Type B pancreatic cell (in vitro differentiated cells): ENCODE results near the gene FBXO46. TPM values are rescaled to one million over a fixed set of nuclear protein-coding genes. Genes with fewer than 3 reads are reported as not detected.

Experiments used
- DNase-seq: peaks from one replicate; pipeline ENCODE4 v3.0.0; 2021; ENCODE audit warnings: mixed read lengths; ENCODE audit not compliant: unreplicated experiment; ENCODE audit errors: extremely low spot score
- H3K27ac Mint-ChIP-seq: 2 replicates; pipeline ENCODE4 v1.8.0; 2021; ENCODE audit warnings: mild to moderate bottlenecking, mixed read lengths
- H3K27me3 Mint-ChIP-seq: 2 replicates; pipeline ENCODE4 v1.8.0; 2021; ENCODE audit warnings: mixed read lengths
- H3K36me3 Mint-ChIP-seq: 2 replicates; pipeline ENCODE4 v1.8.0; 2021; ENCODE audit warnings: mixed read lengths
- H3K4me1 Mint-ChIP-seq: one replicate; pipeline ENCODE4 v1.8.0; 2021; ENCODE audit warnings: mixed read lengths; ENCODE audit not compliant: unreplicated experiment
- H3K4me3 Mint-ChIP-seq: 2 replicates; pipeline ENCODE4 v1.8.0; 2021; ENCODE audit warnings: mild to moderate bottlenecking, mixed read lengths
- H3K9me3 Mint-ChIP-seq: 2 replicates; pipeline ENCODE4 v1.8.0; 2021; ENCODE audit warnings: mixed read lengths
- microRNA-seq: library from miRNA; unstranded; fragments of <30 nt; microRNA quantifications from one replicate; pipeline ENCODE4, GENCODE V29; 2020
- total RNA-seq: library from RNA; stranded (reverse); gene quantifications from 2 replicates; pipeline ENCODE4 v1.2.1, GENCODE V29; 2021; ENCODE audit warnings: low replicate concordance
- TF ChIP-seq, protein P1 (sequence below): fragments of 200-600 bp; sonication (generic); conservative IDR thresholded peaks from 2 replicates; pipeline ENCODE4 v1.5.0; 2021; ENCODE audit warnings: antibody characterized with exemption, mild to moderate bottlenecking

Gene FBXO46
- total RNA-seq, 1 donor from 2014 or later, result 37.5 TPM

- DNase-seq, result no peak
- peak overlapping the region; percentile 90 for H3K27ac Mint-ChIP-seq
- H3K27me3 Mint-ChIP-seq, result peaks cover 56% of the 10 kb centered on the region
- H3K9me3 Mint-ChIP-seq, result no peaks in the 10 kb centered on the region
- H3K4me1 Mint-ChIP-seq, result peaks cover 23% of the 10 kb centered on the region
- peak overlapping the region; percentile 90 for H3K4me3 Mint-ChIP-seq
- TF ChIP-seq, protein P1, sequence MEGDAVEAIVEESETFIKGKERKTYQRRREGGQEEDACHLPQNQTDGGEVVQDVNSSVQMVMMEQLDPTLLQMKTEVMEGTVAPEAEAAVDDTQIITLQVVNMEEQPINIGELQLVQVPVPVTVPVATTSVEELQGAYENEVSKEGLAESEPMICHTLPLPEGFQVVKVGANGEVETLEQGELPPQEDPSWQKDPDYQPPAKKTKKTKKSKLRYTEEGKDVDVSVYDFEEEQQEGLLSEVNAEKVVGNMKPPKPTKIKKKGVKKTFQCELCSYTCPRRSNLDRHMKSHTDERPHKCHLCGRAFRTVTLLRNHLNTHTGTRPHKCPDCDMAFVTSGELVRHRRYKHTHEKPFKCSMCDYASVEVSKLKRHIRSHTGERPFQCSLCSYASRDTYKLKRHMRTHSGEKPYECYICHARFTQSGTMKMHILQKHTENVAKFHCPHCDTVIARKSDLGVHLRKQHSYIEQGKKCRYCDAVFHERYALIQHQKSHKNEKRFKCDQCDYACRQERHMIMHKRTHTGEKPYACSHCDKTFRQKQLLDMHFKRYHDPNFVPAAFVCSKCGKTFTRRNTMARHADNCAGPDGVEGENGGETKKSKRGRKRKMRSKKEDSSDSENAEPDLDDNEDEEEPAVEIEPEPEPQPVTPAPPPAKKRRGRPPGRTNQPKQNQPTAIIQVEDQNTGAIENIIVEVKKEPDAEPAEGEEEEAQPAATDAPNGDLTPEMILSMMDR, result no peak
- no peaks in the 10 kb centered on the region for H3K36me3 Mint-ChIP-seq
These were observed 62.3 kb downstream of the FBXO46 start for GRCh38 chr19:45668342-45668871.

DNA sequence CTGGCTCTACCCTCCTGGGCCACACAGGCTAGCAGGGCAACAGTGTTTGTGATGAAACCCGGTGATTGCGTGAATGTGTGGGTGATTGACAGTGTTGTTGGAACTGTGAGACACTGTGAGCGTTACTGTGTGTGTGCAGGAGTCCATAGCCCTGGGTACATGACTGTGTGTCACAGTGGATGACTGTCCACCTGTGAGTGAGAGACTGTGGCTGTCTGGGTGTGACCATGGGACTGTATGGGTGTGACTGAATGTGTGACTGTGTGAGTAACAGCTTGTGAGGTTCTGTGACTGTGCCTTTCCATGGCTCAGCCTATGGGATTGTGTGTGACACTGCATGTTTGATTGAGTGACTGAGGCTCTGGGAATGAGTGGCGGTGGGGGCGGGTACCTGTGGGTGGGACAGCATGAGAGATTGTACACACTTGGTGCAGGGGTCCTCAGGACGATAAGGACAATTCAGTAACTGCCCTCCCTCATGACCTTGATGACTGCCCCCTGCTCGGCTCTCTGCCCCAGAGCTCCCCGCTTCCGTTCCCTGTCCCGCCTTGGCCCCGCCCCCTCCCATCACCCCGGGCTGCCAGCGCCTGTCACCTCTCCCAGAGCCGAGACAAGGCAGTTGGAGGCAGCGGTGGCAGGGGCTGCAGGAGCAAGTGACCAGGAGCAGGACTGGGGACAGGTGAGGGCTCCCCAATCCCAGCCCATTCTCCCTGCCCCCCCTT lies 62.9 kb downstream of the FBXO46 start, which contains the start of gene GIPR:
Gene GIPR (plus strand): TSS at position 602 of the 722 bp plus-strand sequence. CDS start 1,300 bp downstream, outside the sequence.
- H3K4me1 Mint-ChIP-seq, result peaks cover 23% of the 10 kb centered on the region
- H3K4me3 Mint-ChIP-seq, result peak within 1 kb of the TSS; percentile 90
- H3K36me3 Mint-ChIP-seq, result no peaks in the 10 kb centered on the region
- peak within 1 kb of the TSS; percentile 90 for H3K27ac Mint-ChIP-seq
- TF ChIP-seq, protein P1, result no peak
- DNase-seq, result no peak
- H3K27me3 Mint-ChIP-seq, result peaks cover 54% of the 10 kb centered on the region
- H3K9me3 Mint-ChIP-seq, result no peaks in the 10 kb centered on the region

DNA sequence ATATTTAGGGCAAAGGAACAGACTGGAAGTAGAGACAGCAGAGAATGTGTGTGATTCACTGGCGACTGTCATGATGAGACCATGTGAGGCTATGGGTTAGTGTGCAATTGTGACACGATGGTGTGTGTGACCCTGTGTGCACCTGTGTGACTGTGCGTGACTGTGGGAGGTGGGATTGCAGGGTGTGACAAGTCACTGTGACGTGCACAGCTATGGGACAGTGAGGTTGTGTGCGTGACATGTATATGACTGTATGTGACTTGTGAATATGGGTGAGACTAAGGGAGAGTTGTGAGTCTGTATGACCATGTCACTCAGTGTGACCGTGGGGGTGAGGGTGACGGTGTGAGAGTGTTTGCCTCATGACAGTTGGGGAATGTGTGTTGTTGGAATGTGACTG lies 66.1 kb downstream of the FBXO46 start:
- Mint-ChIP-seq H3K4me1 (peaks cover 20% of the 10 kb centered on the region), H3K27ac (peak overlapping the region; percentile 10), H3K9me3 (no peaks in the 10 kb centered on the region), H3K36me3 (no peaks in the 10 kb centered on the region), H3K4me3 (no peak overlapping the region), H3K27me3 (peaks cover 34% of the 10 kb centered on the region)
- TF ChIP-seq, protein P1, result no peak
- no peak for DNase-seq

GRCh38 chr19:45663800-45664199 lies 66.9 kb downstream of the FBXO46 start:
- H3K36me3 Mint-ChIP-seq, result no peaks in the 10 kb centered on the region

GRCh38 chr19:45660636-45661035 lies 70.1 kb downstream of the FBXO46 start:
- no peaks in the 10 kb centered on the region for H3K9me3 Mint-ChIP-seq
- peak overlapping the region; percentile 78 for H3K4me3 Mint-ChIP-seq
- DNase-seq, result no peak
- H3K27me3 Mint-ChIP-seq, result peaks cover 16% of the 10 kb centered on the region
- H3K27ac Mint-ChIP-seq, result peak overlapping the region; percentile 96
- H3K4me1 Mint-ChIP-seq, result peaks cover 16% of the 10 kb centered on the region
- TF ChIP-seq, protein P1, result no peak
- no peaks in the 10 kb centered on the region for H3K36me3 Mint-ChIP-seq

More at GRCh38 chr19:45663800-45664199, 66.9 kb downstream of the FBXO46 start:
- Mint-ChIP-seq H3K9me3 (no peaks in the 10 kb centered on the region), H3K4me3 (no peak overlapping the region), H3K27ac (no peak overlapping the region), H3K4me1 (peaks cover 26% of the 10 kb centered on the region), H3K27me3 (peaks cover 30% of the 10 kb centered on the region)
- no peak for DNase-seq
- TF ChIP-seq, protein P1, result no peak

Small RNA genes within 50 kb of the gene (microRNA-seq; reads per million reads assigned to microRNA genes)
- gene MIR642A (not detected), gene MIR642B (not detected)

Other genes starting within 250 kb of the FBXO46 start
- gene RTN2, start 233.8 kb downstream of the FBXO46 start, total RNA-seq, result 11.9 and 13.0 TPM in 2 replicates
- gene PPM1N, start 232.5 kb downstream of the FBXO46 start, total RNA-seq, result 0.48 TPM in 1 of 2 replicates, not detected in the other
- gene VASP, start 223.4 kb downstream of the FBXO46 start, total RNA-seq, result 51.9 and 73.0 TPM in 2 replicates
- gene OPA3, start 146.1 kb downstream of the FBXO46 start, total RNA-seq, result 10.1 and 16.2 TPM in 2 replicates
- not detected in 2 replicates for gene GPR4, start 128.7 kb downstream of the FBXO46 start, total RNA-seq
- 46.9 and 61.4 TPM in 2 replicates for gene EML2, start 91.5 kb downstream of the FBXO46 start, total RNA-seq
- 8.0 and 9.1 TPM in 2 replicates for gene GIPR, start 62.7 kb downstream of the FBXO46 start, total RNA-seq
- 397 and 471 TPM in 2 replicates for gene SNRPD2, start 38.9 kb downstream of the FBXO46 start, total RNA-seq
- 8.2 and 9.4 TPM in 2 replicates for gene QPCTL, start 38.2 kb downstream of the FBXO46 start, total RNA-seq
- not detected in 2 replicates for gene MEIOSIN, start 2.5 kb upstream of the FBXO46 start, total RNA-seq
- gene SIX5, start 38.4 kb upstream of the FBXO46 start, total RNA-seq, result 19.7 and 38.0 TPM in 2 replicates
- 42.5 and 97.7 TPM in 2 replicates for gene DMPK, start 51.6 kb upstream of the FBXO46 start, total RNA-seq
- gene DMWD, start 61.9 kb upstream of the FBXO46 start, total RNA-seq, result 56.3 and 94.0 TPM in 2 replicates
- 0.19 and 0.26 TPM in 2 replicates for gene RSPH6A, start 84.4 kb upstream of the FBXO46 start, total RNA-seq
- 66.7 and 93.0 TPM in 2 replicates for gene SYMPK, start 132.3 kb upstream of the FBXO46 start, total RNA-seq
- 3.3 and 5.0 TPM in 2 replicates for gene FOXA3, start 133.4 kb upstream of the FBXO46 start, total RNA-seq
- gene IRF2BP1, start 155.2 kb upstream of the FBXO46 start, total RNA-seq, result 25.5 and 32.2 TPM in 2 replicates
- 8.0 and 8.5 TPM in 2 replicates for gene MYPOP, start 171.7 kb upstream of the FBXO46 start, total RNA-seq
- not detected in 2 replicates for gene NANOS2, start 183.9 kb upstream of the FBXO46 start, total RNA-seq
- gene NOVA2, start 243.0 kb upstream of the FBXO46 start, total RNA-seq, result 0.17 and 5.0 TPM in 2 replicates